ENCODE measurements around the gene ZCCHC3.
A peak's percentile ranks its signal among the peaks of the same experiment; 100 is the strongest.
"Not testable (repeated sequence)": the region's sequence is repeated elsewhere in the genome, so short reads cannot be mapped to it uniquely, and the experiment has no call there.

The ZCCHC3 gene, protein sequence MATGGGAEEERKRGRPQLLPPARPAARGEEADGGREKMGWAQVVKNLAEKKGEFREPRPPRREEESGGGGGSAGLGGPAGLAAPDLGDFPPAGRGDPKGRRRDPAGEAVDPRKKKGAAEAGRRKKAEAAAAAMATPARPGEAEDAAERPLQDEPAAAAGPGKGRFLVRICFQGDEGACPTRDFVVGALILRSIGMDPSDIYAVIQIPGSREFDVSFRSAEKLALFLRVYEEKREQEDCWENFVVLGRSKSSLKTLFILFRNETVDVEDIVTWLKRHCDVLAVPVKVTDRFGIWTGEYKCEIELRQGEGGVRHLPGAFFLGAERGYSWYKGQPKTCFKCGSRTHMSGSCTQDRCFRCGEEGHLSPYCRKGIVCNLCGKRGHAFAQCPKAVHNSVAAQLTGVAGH

DNA sequence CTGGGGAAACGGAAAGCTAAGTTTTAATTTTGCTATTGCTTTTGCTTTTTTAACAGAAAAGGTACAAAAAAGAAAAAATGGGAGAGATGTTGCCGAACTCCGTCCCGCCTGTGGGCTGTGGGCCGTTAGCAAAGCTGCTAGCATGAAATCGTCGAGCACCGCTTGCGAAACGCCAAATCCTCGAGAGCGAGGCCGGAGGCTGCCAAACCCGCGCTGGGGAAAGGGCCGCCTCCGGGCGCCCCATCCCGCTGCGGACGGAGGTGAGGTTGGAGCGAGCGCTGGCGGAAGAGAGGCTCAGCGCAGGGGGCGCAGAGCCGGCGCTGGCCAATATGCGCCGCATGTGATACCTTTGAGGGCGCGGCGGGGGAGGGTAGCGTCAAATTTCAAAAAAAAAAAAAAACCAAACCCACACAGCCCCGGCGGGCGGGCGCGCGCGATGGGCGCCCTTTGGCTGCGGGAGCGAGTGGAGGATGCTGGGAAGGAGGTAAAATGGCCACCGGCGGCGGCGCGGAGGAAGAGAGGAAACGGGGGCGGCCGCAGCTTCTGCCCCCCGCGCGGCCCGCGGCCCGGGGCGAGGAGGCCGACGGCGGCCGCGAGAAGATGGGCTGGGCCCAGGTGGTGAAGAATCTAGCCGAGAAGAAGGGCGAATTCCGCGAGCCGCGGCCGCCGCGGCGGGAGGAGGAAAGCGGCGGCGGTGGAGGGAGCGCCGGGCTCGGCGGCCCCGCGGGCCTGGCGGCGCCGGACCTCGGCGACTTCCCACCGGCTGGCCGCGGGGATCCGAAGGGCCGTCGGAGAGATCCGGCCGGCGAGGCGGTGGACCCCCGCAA is at the start of gene ZCCHC3:
Gene ZCCHC3 (plus strand): TSS at position 473 of the 827 bp plus-strand sequence. CDS start 17 bp downstream, at position 490.
- DNase-seq (ENCODE audit: low read depth in 4 of 4, low spot score in 1 of 4), result peak; percentile 60 to 77 (median 66)

DNA sequence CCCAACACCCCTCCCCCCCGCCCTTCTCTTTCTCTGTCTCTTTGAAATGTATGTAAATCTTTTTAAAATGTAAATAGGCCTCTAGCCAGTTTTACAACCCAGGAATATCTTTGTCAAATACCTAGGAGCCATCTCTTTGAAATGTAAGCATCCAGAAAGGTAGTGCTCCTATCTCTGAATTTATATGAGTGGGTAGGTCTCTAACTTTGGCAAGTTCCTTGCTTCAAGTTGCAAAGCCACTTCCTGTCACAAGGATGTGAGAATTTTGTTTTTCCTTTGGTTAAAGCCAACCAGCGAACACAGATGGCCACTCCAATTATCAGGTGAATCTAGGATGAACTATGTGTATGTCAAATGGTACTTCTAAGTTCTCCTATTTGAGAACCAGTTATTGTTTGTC is 46.0 kb upstream of the ZCCHC3 start:
- DNase-seq (ENCODE audit: low read depth in 4 of 4, low spot score in 1 of 4), result no peak

DNA sequence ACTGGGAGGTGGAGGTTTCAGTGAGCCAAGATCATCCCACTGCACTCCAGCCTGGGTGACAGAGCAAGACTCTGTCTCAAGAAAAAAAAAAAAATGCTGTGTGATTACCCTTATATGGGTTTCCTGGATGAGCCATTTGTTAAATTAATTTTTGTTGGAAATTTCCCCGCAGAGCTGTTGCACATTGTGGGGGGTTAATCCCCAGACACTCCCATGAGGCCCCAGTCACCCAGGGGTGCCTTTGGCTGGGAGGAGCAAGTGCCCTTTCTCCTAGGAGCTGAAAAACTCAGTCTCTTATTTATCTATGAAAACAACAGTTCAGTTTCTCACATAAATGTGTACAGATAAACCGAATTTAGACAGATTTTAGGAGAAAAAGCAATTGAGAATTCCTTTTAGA is 44.6 kb upstream of the ZCCHC3 start:
- no peak for DNase-seq (ENCODE audit: low read depth in 4 of 4, low spot score in 1 of 4)

DNA sequence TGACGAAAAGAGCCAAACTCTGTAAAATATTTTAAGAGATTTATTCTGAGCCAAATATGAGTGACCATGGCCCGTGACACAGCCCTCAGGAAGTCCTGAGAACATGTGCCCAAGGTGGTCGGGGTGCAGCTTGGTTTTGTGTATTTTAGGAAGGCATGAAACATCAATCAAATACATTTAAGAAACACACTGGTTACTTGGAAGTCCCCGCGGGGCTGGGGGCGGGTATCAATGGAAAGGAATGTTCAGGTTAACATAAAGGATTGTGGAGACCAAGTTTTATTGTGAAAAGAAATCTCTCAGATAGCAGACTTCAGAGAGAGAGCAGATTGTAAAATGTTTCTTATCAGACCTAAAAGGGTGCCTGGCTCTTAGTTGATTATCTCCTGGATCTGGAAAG is 43.9 kb upstream of the ZCCHC3 start:
- not testable (repeated sequence) for DNase-seq (ENCODE audit: low read depth in 4 of 4, low spot score in 1 of 4)

DNA sequence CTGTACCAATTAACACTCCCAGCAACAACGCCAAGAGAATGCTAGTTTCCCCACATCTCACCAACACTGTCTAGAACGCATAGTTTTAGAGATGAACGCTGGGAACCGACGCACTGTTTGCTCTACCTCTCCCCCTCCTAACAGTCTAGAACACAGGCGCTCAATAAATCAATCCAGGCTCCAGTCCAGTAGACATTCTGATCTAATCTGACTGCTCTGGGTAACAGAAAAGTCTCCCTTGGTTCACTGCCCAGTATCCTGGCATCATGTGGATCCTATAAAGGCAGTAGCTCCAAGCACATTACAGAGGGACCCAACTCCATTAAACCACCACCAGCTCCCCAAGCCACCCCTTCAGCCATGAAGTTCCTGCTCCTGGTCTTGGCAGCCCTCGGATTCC is 40.0 kb upstream of the ZCCHC3 start, which contains the start of gene DEFB132:
Gene DEFB132 (plus strand): TSS at position 306 of the 400 bp plus-strand sequence. CDS start 55 bp downstream, at position 361.
- no peak for DNase-seq (ENCODE audit: low read depth in 4 of 4, low spot score in 1 of 4)

DNA sequence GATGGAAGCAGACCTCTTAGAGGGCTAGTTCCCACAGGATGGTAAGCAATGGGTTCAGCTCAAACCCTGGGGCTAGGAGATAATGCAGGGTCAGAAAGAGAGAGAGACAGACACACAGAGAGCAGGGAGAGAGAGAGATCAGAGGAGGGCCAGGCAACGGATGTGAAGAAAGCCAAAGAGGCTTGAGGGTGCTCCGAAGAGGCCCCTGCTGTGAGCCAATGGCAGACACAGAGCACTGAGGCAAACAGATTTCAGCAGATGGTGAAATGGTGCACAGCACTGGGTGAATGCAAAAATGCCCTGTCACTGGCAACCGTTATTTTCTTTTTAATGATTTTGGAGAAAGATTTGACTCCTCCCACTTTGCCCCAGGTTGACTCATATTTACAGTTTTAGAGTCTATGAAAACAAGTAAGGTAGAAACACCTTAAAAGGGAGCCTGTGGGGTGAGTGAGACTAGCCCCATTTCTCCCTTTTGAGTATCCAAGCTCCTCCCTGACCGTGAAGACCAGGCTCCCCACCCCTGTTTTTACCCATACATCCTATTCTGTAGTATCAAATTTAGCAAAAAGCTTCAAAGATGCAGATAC is 39.0 kb upstream of the ZCCHC3 start:
- DNase-seq (ENCODE audit: low read depth in 4 of 4, low spot score in 1 of 4), result no peak

DNA sequence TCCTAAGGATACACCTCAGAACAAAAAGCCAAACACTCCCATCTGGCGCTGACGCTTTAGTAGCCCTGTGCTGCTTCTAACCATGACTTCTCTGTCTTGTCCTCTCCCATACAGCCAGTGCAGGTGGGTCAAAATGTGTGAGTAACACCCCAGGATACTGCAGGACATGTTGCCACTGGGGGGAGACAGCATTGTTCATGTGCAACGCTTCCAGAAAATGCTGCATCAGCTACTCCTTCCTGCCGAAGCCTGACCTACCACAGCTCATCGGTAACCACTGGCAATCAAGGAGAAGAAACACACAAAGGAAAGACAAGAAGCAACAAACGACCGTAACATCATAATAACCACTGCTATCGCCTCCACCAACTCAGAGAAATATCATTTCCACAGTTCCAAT is 38.4 kb upstream of the ZCCHC3 start:
- DNase-seq (ENCODE audit: low read depth in 4 of 4, low spot score in 1 of 4), result no peak

DNA sequence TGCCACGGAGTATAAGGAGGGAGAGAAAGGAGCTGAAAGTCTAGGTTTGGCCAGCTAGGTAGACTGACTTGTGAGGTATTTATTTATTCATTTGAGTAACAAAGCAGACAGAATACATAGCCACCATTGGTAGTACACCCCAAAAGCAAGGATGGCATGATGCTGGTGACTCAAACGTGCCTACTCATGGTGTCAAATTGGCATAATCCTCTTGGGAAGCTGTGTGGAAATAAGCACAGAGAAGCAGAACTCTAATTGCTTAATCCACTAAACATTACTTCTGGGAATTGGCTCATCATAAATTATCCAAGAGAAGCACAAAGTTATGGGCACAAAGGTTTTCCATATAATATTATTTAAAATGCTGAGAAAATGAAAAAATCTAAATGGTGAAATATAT is 37.4 kb upstream of the ZCCHC3 start:
- DNase-seq (ENCODE audit: low read depth in 4 of 4, low spot score in 1 of 4), result no peak

DNA sequence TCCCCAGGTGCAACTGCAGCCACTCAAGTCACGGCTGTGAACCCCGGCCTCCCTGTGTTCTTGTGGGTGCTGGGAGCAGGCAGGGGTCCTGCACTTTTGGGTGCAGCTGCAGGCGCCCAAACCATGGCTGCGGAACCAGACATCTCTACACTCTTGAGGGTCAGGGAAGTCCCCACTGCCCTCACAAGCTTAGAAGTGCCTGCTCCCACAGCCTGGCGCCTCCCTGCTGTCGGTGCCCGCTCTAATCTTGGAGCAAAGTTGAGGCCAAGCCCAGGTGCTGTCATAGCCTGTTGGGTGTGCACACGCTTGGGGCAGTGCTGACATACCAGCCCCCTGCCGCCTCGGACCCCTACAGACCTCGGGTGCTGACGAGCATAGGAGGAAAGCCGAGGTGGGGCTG is 33.7 kb upstream of the ZCCHC3 start:
- DNase-seq (ENCODE audit: low read depth in 4 of 4, low spot score in 1 of 4), result no peak

DNA sequence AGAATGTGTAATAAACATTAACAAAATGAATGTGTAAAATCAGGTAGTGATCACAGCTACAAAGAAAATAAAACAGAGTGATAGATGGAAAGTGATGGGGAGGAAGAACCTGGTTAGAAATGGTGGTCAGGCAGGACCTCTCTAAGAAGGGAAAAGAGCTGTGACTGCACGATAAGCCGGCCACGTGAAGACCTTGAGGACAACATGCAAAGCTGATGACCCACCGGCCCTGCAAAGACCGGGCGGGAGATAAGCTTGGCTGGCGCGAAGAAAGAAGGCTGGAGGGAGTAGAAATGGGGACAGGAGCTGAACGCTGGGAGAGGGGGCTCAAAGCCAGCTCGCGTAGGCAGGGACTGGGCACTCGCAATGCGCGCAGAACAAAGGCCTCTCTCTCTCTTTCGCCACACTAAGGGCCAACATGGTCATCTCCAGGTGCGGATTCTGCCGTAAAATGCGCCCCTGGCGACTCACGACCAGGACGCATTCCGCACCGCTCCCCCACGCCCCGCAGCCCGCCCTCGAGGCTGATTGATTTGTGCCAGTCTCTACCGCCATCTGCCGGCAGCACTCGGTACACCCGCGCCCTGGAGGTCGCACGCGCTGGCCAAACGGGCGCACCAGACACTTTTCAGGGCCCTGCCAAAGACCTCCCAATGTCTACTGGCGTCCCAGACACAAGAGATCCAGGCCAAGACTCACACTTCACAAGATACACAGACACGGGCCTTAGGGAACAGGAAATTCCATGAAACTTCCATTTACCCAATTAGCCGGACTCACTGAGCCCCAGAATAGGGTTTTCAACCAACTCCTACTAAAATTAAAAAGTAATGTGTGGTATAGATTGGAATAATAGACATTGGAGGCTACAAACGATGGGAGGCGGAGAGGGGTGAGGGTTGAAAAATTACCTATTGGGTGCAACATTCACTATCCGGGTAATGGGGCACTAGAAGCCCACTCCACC is 30.5 kb upstream of the ZCCHC3 start:
- peak; percentile 82 to 96 (median 86) for DNase-seq (ENCODE audit: low read depth in 4 of 4, low spot score in 1 of 4)

DNA sequence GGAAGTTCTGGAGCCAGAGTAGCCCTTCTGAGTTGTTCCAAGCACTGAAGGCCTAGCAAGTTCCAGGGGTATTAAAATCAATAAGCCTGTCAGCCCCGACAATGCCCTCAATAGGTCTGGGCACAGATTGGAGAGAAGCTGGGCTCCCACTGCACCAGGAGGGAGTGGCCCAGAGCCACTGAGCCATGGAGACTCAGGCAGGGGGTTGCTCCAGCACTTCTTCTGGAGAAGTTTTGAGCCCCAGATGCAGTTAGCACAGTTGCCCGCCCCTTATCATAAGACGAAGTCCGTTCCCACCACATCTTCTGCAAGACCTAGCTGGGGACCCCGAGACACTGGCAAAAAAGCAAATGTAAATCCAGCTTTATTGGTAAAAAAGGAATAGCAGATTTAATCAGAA is 26.9 kb upstream of the ZCCHC3 start:
- DNase-seq (ENCODE audit: low read depth in 4 of 4, low spot score in 1 of 4), result no peak

DNA sequence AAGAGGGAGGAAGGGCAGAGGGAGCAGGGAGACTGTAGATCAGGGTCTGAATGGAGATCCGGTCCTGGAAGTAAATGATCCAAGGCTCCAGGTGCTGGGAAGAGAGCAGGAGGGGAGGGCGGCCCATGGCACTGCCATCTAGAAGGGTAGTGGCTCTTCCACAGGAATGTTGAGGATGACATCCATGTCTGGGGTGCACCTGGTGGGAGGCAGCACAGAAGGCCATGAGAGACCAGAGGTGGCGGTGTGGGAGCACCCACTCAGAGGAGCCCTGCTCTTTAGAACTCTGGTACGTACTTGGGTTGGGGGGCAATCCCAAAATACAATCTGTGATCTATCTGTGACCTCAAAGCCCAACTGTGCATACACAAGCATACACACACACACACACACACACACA is 26.3 kb upstream of the ZCCHC3 start:
- DNase-seq (ENCODE audit: low read depth in 4 of 4, low spot score in 1 of 4), result no peak

DNA sequence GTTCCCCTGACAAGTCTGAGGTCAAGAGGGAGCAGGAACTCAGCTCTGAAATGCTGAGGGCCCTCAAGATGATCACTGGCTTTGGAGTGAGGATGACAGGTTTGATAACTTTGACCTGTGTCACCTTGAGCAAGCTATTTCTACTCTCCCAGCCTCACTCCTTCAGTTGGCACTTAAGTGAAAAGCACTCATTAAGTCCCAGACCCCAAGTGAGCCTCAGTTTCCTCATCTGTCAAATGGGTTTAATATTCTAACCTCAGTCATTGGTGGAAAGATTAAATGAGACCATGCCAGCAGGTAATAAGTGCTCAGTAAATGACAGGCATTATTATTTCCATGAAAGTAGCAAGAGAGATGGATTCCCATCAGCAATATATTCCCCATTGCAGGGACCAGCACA is 25.8 kb upstream of the ZCCHC3 start:
- no peak for DNase-seq (ENCODE audit: low read depth in 4 of 4, low spot score in 1 of 4)

DNA sequence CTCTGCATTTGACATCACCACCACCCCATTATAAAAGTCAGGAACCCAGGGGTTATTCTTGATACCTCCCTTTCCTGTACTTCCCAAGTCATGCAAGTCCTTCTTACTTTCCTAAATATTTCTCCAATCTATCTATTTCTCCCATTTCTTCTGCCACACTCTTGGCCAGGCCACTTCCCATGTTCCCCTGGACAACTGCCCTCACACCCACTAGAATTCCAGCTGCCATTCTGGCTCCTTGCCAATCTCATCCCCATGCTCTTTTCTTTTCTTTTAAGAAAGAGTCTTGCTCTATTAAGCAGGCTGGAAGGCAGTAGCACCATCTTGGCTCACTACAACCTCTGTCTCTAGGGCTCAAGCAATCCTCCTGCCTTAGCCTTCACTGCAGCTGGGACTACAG is 24.7 kb upstream of the ZCCHC3 start:
- DNase-seq (ENCODE audit: low read depth in 4 of 4, low spot score in 1 of 4), result no peak

DNA sequence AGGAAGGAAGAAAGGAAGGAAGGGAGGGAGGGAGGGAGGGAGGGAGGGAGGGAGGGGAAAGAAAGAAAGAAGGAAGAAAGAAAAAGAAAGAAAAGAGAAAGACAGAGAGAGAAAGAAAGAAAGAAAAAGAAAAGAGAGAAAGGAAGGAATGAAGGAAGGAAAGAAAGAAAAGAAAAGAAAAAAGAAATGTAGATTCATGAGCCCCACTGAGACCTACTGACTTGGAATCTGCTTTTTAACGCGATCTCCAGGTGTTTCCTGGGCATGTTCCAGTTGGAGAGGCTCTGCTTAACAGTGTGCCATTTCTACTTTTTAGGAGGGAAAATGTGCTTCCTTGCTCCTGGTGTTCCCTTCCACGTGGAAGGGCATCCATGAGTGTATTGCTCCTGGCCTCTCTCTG is 23.5 kb upstream of the ZCCHC3 start:
- DNase-seq (ENCODE audit: low read depth in 4 of 4, low spot score in 1 of 4), result no peak

DNA sequence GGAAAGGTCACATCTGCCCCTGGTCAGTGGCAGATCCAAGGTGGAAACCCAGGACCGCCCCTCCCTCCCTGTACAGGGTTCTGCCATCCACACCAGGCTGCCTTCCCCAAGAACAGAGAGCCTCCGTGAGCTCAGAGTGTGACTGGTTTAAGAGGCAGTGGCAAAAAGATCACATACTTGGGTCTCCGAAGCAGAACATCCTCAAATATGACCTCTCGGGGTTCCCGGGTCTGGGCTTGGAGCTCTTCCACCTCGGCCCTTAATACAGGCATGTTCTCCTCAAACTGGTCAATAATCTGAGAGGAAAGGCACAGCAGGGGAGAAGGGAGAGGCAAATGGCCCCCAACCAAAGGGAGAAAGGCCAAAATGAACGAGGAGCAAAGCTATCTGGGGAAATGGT is 21.6 kb upstream of the ZCCHC3 start:
- no peak for DNase-seq (ENCODE audit: low read depth in 4 of 4, low spot score in 1 of 4)

DNA sequence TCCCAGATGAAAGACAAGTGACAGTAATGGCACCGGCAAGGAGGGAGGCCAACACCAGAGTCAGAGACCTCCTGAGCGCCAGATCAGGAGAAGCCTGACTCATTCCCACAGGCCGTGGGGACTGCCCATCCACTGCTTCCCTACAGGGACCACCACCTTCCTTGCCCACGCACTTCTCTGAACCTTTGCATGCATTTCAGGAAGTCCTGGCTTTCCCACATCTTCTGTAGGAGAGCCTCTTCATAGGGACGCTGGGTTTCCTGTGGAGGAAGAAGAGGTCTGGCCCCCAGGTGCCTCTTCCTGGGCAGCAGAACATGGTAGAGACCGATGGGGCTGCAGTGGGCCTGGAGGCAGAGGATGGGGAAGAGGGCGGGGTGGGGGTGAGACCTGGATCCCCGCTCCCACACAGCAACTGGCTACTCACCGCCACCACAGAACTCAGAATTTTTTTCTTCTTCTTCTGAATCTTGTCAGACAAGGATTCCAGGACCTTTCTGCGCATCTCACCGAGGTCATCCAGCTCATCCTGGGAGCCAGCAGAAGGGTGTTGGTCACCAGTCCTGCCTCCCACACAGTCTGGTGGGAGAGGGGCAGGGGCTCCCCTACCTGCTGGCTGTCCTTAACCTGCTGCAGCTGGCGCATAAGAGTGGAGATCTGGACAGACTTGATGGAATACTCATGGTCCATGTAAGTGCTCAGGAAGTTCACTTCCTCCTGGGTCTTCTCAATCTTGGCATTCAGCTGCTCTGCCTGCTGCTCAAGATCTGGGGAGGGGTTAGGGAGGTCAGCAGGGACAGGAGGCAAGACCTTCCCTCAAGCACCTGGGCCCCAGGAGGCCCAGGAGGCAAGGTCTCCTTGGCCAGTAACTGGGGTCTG is 20.5 kb upstream of the ZCCHC3 start:
- DNase-seq (ENCODE audit: low read depth in 4 of 4, low spot score in 1 of 4), result no peak

DNA sequence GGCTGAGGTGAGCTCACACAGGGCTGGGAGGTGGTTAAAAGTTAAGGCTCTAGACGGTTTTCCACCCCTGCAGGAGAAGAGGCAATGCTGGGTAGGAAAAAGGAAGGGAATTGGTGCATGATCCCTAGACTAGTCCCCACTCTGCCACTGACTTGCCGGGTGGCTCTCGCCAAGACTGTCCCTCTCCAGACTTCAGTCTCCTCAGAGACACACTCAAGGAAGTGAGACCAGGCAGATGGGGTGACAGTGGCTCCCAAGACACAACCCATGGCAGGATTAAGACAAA is 19.9 kb upstream of the ZCCHC3 start:
- no peak for DNase-seq (ENCODE audit: low read depth in 4 of 4, low spot score in 1 of 4)

DNA sequence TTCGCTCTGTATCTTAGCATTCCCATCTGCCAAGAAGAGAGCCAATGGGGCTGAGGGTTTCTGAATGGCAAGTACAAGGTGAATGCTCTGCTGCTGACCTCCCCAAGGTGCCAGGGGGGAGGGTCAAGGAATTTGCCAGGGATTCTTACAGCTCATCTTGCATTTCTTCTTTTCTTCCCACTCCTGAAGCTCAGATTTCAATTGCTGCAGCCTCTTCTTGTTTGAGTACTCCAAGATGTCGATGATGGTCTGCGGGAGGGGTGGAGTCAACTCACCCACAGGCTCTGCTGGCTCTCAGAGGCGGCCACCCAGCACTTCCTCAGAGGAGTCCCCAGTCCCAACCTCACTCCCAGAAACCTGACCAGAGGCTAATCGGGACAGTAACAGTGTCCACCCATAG is 19.2 kb upstream of the ZCCHC3 start:
- DNase-seq (ENCODE audit: low read depth in 4 of 4, low spot score in 1 of 4), result no peak
